ENCODE data around the gene CHST11.
"Not testable (repeated sequence)": the region's sequence is repeated elsewhere in the genome, so short reads cannot be mapped to it uniquely, and the experiment has no call there.

CHST11 gene

GRCh38 chr12:104725610-104726009 lies 268.9 kb downstream of the CHST11 start:
- DNase-seq, result no peak

- DNase-seq, result no peak
Measured at GRCh38 chr12:104727726-104728465, 271.1 kb downstream of the CHST11 start.

- no peak for DNase-seq
Measured at GRCh38 chr12:104729091-104729490, 272.3 kb downstream of the CHST11 start.

GRCh38 chr12:104729610-104730446 lies 273.1 kb downstream of the CHST11 start:
- no peak for DNase-seq

- no peak for DNase-seq
Measured at GRCh38 chr12:104730763-104731162, 274.0 kb downstream of the CHST11 start.

GRCh38 chr12:104733717-104734175 lies 277.0 kb downstream of the CHST11 start:
- DNase-seq, result peak; percentile 10

- DNase-seq, result no peak
Measured at GRCh38 chr12:104734541-104735095, 277.9 kb downstream of the CHST11 start.

- no peak for DNase-seq
Measured at GRCh38 chr12:104735801-104736200, 279.1 kb downstream of the CHST11 start.

- DNase-seq, result no peak
Measured at GRCh38 chr12:104736307-104736706, 279.6 kb downstream of the CHST11 start.

- no peak for DNase-seq
Measured at GRCh38 chr12:104737113-104737512, 280.4 kb downstream of the CHST11 start.

- no peak for DNase-seq
Measured at GRCh38 chr12:104737791-104738301, 281.1 kb downstream of the CHST11 start.

GRCh38 chr12:104738331-104738730 lies 281.6 kb downstream of the CHST11 start:
- no peak for DNase-seq

GRCh38 chr12:104738776-104739642 lies 282.3 kb downstream of the CHST11 start:
- DNase-seq, result no peak

- DNase-seq, result no peak
Measured at GRCh38 chr12:104740668-104741067, 283.9 kb downstream of the CHST11 start.

GRCh38 chr12:104741077-104741476 lies 284.3 kb downstream of the CHST11 start:
- no peak for DNase-seq

- no peak for DNase-seq
Measured at GRCh38 chr12:104741497-104742367, 285.0 kb downstream of the CHST11 start.

GRCh38 chr12:104742551-104743201 lies 285.9 kb downstream of the CHST11 start:
- no peak for DNase-seq

GRCh38 chr12:104743202-104743580 lies 286.4 kb downstream of the CHST11 start:
- no peak for DNase-seq

GRCh38 chr12:104743753-104744548 lies 287.2 kb downstream of the CHST11 start:
- not testable (repeated sequence) for DNase-seq
